H9 (cell line): ENCODE data around the gene SKIL. TPM values are rescaled to one million over a fixed set of nuclear protein-coding genes. Genes with fewer than 3 reads are reported as not detected.

ENCODE experiments used
- DNase-seq: peaks from one replicate; pipeline ENCODE4 v3.0.0-alpha.2; 2017
- H2AFZ ChIP-seq: one replicate; pipeline ENCODE4 v1.6.1; 2013; ENCODE audit warnings: mild to moderate bottlenecking, low read length, control low read depth, moderate library complexity
- H2AK5ac ChIP-seq: 2 replicates; pipeline ENCODE4 v1.6.1; 2013; ENCODE audit warnings: low read length, control low read depth, mixed read lengths; ENCODE audit not compliant: insufficient read length
- H2BK120ac ChIP-seq: one replicate; pipeline ENCODE4 v1.6.1; 2013; ENCODE audit warnings: low read depth, mild to moderate bottlenecking, low read length, control low read depth, inconsistent platforms; ENCODE audit not compliant: poor library complexity, severe bottlenecking
- H2BK12ac ChIP-seq: 2 replicates; pipeline ENCODE4 v1.6.1; 2013; ENCODE audit warnings: low read length, control low read depth, mixed read lengths, low read depth; ENCODE audit not compliant: insufficient read length
- H2BK15ac ChIP-seq: 2 replicates; pipeline ENCODE4 v1.6.1; 2013; ENCODE audit warnings: low read depth, low read length, control low read depth
- H2BK20ac ChIP-seq: one replicate; pipeline ENCODE4 v1.6.1; 2013; ENCODE audit warnings: low read depth, mild to moderate bottlenecking, low read length, control low read depth, inconsistent platforms; ENCODE audit not compliant: poor library complexity, severe bottlenecking
- H2BK5ac ChIP-seq: 2 replicates; pipeline ENCODE4 v1.6.1; 2013; ENCODE audit warnings: low read length, control low read depth, mixed read lengths; ENCODE audit not compliant: insufficient read length
- H3K14ac ChIP-seq: 2 replicates; pipeline ENCODE4 v1.6.1; 2013; ENCODE audit warnings: low read length, control low read depth; ENCODE audit not compliant: insufficient read depth
- H3K18ac ChIP-seq: 2 replicates; pipeline ENCODE4 v1.6.1; 2013; ENCODE audit warnings: low read depth, mild to moderate bottlenecking, mixed read lengths, low read length, control low read depth; ENCODE audit not compliant: insufficient read length
- H3K23ac ChIP-seq: 2 replicates; pipeline ENCODE4 v1.6.1; 2013; ENCODE audit warnings: low read length, control low read depth, mixed read lengths, low read depth; ENCODE audit not compliant: insufficient read length
- H3K23me2 ChIP-seq: 2 replicates; pipeline ENCODE4 v1.6.1; 2013; ENCODE audit warnings: low read depth, mild to moderate bottlenecking, mixed read lengths, low read length, control low read depth; ENCODE audit not compliant: insufficient read length, poor library complexity, severe bottlenecking
- H3K27ac ChIP-seq: 2 replicates; pipeline ENCODE4 v1.5.1; 2013; ENCODE audit warnings: low read length, control low read depth, mixed read lengths, low read depth; ENCODE audit not compliant: insufficient read length
- H3K27me3 ChIP-seq: 2 replicates; pipeline ENCODE4 v1.6.1; 2013; ENCODE audit warnings: low read length, control low read depth, inconsistent platforms; ENCODE audit not compliant: insufficient read depth
- H3K4ac ChIP-seq: 2 replicates; pipeline ENCODE4 v1.6.1; 2013; ENCODE audit warnings: low read depth, mild to moderate bottlenecking, control low read depth, inconsistent platforms, low read length, moderate library complexity
- H3K4me1 ChIP-seq: 2 replicates; pipeline ENCODE4 v1.6.1; 2013; ENCODE audit warnings: low read length, control low read depth, inconsistent platforms; ENCODE audit not compliant: insufficient read depth
- H3K4me2 ChIP-seq: 2 replicates; pipeline ENCODE4 v1.6.1; 2013; ENCODE audit warnings: low read length, control low read depth, mixed read lengths; ENCODE audit not compliant: insufficient read length, insufficient read depth
- H3K56ac ChIP-seq: 2 replicates; pipeline ENCODE4 v1.6.1; 2013; ENCODE audit warnings: low read depth, mild to moderate bottlenecking, mixed read lengths, low read length, control low read depth; ENCODE audit not compliant: insufficient read length
- H3K79me1 ChIP-seq: 2 replicates; pipeline ENCODE4 v1.6.1; 2013; ENCODE audit warnings: low read depth, mild to moderate bottlenecking, moderate library complexity, low read length, control low read depth, inconsistent platforms; ENCODE audit not compliant: insufficient read depth, poor library complexity, severe bottlenecking
- H3K79me2 ChIP-seq: 2 replicates; pipeline ENCODE4 v1.6.1; 2013; ENCODE audit warnings: low read length, control low read depth, inconsistent platforms; ENCODE audit not compliant: insufficient read depth
- H3K9ac ChIP-seq: 2 replicates; pipeline ENCODE4 v1.6.1; 2013; ENCODE audit warnings: low read length, control low read depth, mixed read lengths; ENCODE audit not compliant: insufficient read length; ENCODE audit errors: extremely low read depth
- H3K9me3 ChIP-seq: one replicate; pipeline ENCODE4 v1.6.1; 2013; ENCODE audit warnings: low read depth, low read length, inconsistent platforms; ENCODE audit not compliant: control insufficient read depth
- H3T11ph ChIP-seq: one replicate; pipeline ENCODE4 v1.6.1; 2013; ENCODE audit warnings: mild to moderate bottlenecking, low read length, control low read depth, inconsistent platforms
- H4K20me1 ChIP-seq: one replicate; pipeline ENCODE4 v1.6.1; 2013; ENCODE audit not compliant: control insufficient read depth, insufficient read length, insufficient read depth
- H4K5ac ChIP-seq: 2 replicates; pipeline ENCODE4 v1.6.1; 2013; ENCODE audit warnings: low read depth, mild to moderate bottlenecking, mixed read lengths, low read length, control low read depth; ENCODE audit not compliant: insufficient read length
- H4K8ac ChIP-seq: replicated peaks from 2 replicates; pipeline ENCODE4 v1.6.1; 2013; ENCODE audit warnings: low read length, control low read depth, mixed read lengths, low read depth; ENCODE audit not compliant: insufficient read length
- H4K91ac ChIP-seq: 2 replicates; pipeline ENCODE4 v1.6.1; 2013; ENCODE audit warnings: low read depth, mild to moderate bottlenecking, moderate library complexity, mixed read lengths, low read length, control low read depth; ENCODE audit not compliant: insufficient read length
- H3K27ac Mint-ChIP-seq, 3 experiments: 2 replicates in 2 of 3; 3 replicates in 1 of 3; pipeline ENCODE4 v1.8.0; 2020 to 2021; ENCODE audit warnings: mixed read lengths in 3 of 3, mild to moderate bottlenecking in 1 of 3, moderate library complexity in 1 of 3
- H3K27me3 Mint-ChIP-seq: 2 replicates; pipeline ENCODE4 v1.8.0; 2021; ENCODE audit warnings: low read depth, mild to moderate bottlenecking, moderate library complexity, mixed read lengths
- H3K36me3 Mint-ChIP-seq, 3 experiments: 2 replicates in 2 of 3; 3 replicates in 1 of 3; pipeline ENCODE4 v1.8.0; 2020 to 2021; ENCODE audit warnings: low read depth in 3 of 3, mixed read lengths in 3 of 3; ENCODE audit not compliant: insufficient read depth in 1 of 3
- H3K4me1 Mint-ChIP-seq, 2 experiments: 2 replicates each; pipeline ENCODE4 v1.8.0; 2020; ENCODE audit warnings: mixed read lengths in 2 of 2
- H3K4me3 Mint-ChIP-seq, 2 experiments: 2 replicates in 1 of 2; 3 replicates in 1 of 2; pipeline ENCODE4 v1.8.0; 2020 to 2021; ENCODE audit warnings: mild to moderate bottlenecking in 2 of 2, mixed read lengths in 2 of 2, moderate library complexity in 1 of 2
- H3K9me3 Mint-ChIP-seq, 2 experiments: 2 replicates in 1 of 2; 3 replicates in 1 of 2; pipeline ENCODE4 v1.8.0; 2020; ENCODE audit warnings: mild to moderate bottlenecking in 2 of 2, mixed read lengths in 2 of 2, moderate library complexity in 1 of 2
- CTCF ChIP-seq: fragments of 200-600 bp; sonication (generic); conservative IDR thresholded peaks from 3 replicates; pipeline ENCODE4 v1.8.0; 2021; ENCODE audit warnings: antibody characterized with exemption, mild to moderate bottlenecking
- WGBS: extraction: QIAGEN DNeasy Blood & Tissue Kit; methylation state at CpG from one replicate; pipeline ENCODE4 v1.1.7; 2013; ENCODE audit warnings: missing lambda C conversion rate, low lambda C conversion rate, mixed read lengths; ENCODE audit not compliant: insufficient read length; ENCODE audit errors: extremely low coverage; 5-methylcytosine and 5-hydroxymethylcytosine counted together
- total RNA-seq: library from RNA; stranded (reverse); gene quantifications from 2 replicates; pipeline ENCODE4 v1.2.1, GENCODE V29; 2021

The SKIL gene
- total RNA-seq, 1 experiment from 2014 or later: 170 TPM

- Histone ChIP-seq H3K79me1 (no peaks in the 10 kb centered on the region), H2BK5ac (no peak overlapping the region), H4K20me1 (no peaks in the 10 kb centered on the region), H3K56ac (no peak overlapping the region), H2BK20ac (no peak overlapping the region), H3K23me2 (no peaks in the 10 kb centered on the region), H3K4me1 (no peaks in the 10 kb centered on the region), H3K14ac (no peak overlapping the region), H3K79me2 (peaks cover 64% of the 10 kb centered on the region), H3K23ac (no peak overlapping the region), H3K9ac (no peak overlapping the region), H3K27me3 (no peaks in the 10 kb centered on the region), H3K4ac (no peak overlapping the region), H2AFZ (no peak overlapping the region), H3T11ph (no peak overlapping the region), H3K18ac (no peak overlapping the region), H2BK12ac (no peak overlapping the region), H2BK120ac (no peak overlapping the region), H3K27ac (no peak overlapping the region), H4K5ac (no peak overlapping the region), H2BK15ac (no peak overlapping the region), H3K4me2 (no peak overlapping the region), H2AK5ac (no peak overlapping the region), H4K91ac (no peak overlapping the region), H4K8ac (no peak overlapping the region), H3K9me3 (no peaks in the 10 kb centered on the region)
- peaks cover 21 to 26% of the 10 kb centered on the region in 2 experiments for H3K4me1 Mint-ChIP-seq
- H3K27me3 Mint-ChIP-seq: no peaks in the 10 kb centered on the region
- no peak for TF ChIP-seq CTCF
- no CpG with 5 or more reads among the region's 4 CpGs for WGBS
- no peak overlapping the region for H3K27ac Mint-ChIP-seq
- no peak for DNase-seq
- H3K9me3 Mint-ChIP-seq: no peaks in the 10 kb centered on the region; a peak in 1 of 5 replicates
- H3K4me3 Mint-ChIP-seq: peak overlapping the region in 1 of 2 experiments; percentile 51; a peak in 2 of 5 replicates
- peaks cover 38 to 72% (median 42%) of the 10 kb centered on the region in 3 experiments for H3K36me3 Mint-ChIP-seq
Measured at GRCh38 chr3:170367797-170368196, 10.3 kb downstream of the SKIL start.
